Epithelial cell of proximal tubule (primary cell): ENCODE results near the gene SLC25A33. TPM values are rescaled to one million over a fixed set of nuclear protein-coding genes. Genes with fewer than 3 reads are reported as not detected.

ENCODE experiments used
- DNase-seq: peaks from one replicate; pipeline ENCODE4 v3.0.0-alpha.2; 2011; ENCODE audit warnings: low read depth
- H3K4me3 ChIP-seq: 2 replicates; pipeline ENCODE4 v1.5.1; 2011; ENCODE audit warnings: low read depth, mild to moderate bottlenecking, low read length
- CTCF ChIP-seq: conservative IDR thresholded peaks from 2 replicates; pipeline ENCODE4 v1.5.1; 2012; ENCODE audit warnings: low read depth, mild to moderate bottlenecking, low read length
- total RNA-seq: library from RNA; depleted of rRNA; stranded (reverse); fragments of >200 nt; gene quantifications from 2 replicates; pipeline ENCODE4 v1.2.3, GENCODE V29; 2015

Gene SLC25A33
- total RNA-seq, 1 donor from 2014 or later, result 6.2 TPM

- no peak for TF ChIP-seq CTCF
- DNase-seq, result no peak
- H3K4me3 ChIP-seq, result no peak overlapping the region
These were observed 58.4 kb downstream of the SLC25A33 start for GRCh38 chr1:9597361-9598315.

- DNase-seq, result no peak
- TF ChIP-seq CTCF, result no peak
- H3K4me3 ChIP-seq, result no peak overlapping the region
These were observed 59.0 kb downstream of the SLC25A33 start for GRCh38 chr1:9598316-9598700.

GRCh38 chr1:9599741-9600140 lies 60.5 kb downstream of the SLC25A33 start:
- no peak for TF ChIP-seq CTCF
- no peak for DNase-seq
- no peak overlapping the region for H3K4me3 ChIP-seq

- no peak for TF ChIP-seq CTCF
- no peak overlapping the region for H3K4me3 ChIP-seq
- DNase-seq, result no peak
These were observed 61.9 kb downstream of the SLC25A33 start for GRCh38 chr1:9600861-9601834.

GRCh38 chr1:9601942-9602793 lies 62.9 kb downstream of the SLC25A33 start:
- no peak overlapping the region for H3K4me3 ChIP-seq
- TF ChIP-seq CTCF, result no peak
- DNase-seq, result no peak

GRCh38 chr1:9602794-9603167 lies 63.5 kb downstream of the SLC25A33 start:
- no peak for DNase-seq
- no peak for TF ChIP-seq CTCF

More at GRCh38 chr1:9602794-9603167, 63.5 kb downstream of the SLC25A33 start:
- no peak overlapping the region for H3K4me3 ChIP-seq
